GM18505 (cell line): ENCODE measurements around the gene ATF3.

Experiments used
- ATAC-seq: cut with Tn5 transposase; IDR thresholded peaks from one replicate; pipeline ENCODE4 v1.9.1; 2021; ENCODE audit not compliant: unreplicated experiment
- POLR2A ChIP-seq: IDR thresholded peaks from 4 replicates; pipeline ENCODE4 v1.6.1; 2011; ENCODE audit warnings: borderline replicate concordance; ENCODE audit not compliant: insufficient read depth, insufficient read length; ENCODE audit errors: extremely low read depth

Gene ATF3

DNA sequence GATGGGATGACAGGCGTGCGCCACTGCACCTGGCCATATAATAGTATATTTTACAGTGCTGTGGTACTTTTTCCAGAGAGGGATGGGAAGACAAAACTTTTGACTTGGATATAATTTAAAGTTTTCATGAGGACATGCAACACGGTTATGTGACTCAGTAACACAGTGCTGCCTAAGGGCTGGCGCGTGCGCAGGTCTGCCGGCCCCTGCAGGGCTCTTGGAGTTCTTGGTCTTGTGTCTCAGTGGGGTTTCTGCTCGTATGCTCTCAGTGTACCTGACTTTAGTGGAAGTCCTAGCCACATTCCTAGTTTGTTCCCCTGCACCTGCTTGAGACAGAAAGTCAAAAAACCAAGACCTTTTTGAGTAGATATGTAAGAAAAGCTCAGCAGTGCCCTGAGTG, 27.5 kb upstream of the ATF3 start:
- ATAC-seq, result no peak
- TF ChIP-seq POLR2A, result no peak

DNA sequence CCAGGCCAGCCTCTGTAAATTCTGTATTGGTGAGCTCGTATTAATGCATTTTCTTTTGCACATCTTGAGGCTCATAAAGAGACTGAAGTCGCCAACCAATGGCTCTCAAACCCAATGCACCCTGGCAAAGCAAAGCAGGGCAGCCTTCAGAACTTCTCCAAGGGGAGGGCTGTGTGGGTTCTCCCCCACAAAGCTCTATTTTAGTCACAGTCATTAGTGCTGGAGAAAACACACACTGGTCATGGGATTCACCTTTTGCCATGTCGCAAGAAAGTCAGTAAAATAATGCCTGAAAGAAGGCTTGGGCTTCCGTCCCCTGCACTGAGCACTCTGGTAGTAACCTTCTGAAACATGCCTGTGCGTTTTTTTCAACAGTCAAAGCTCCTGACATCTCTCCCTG, 26.3 kb upstream of the ATF3 start:
- no peak for TF ChIP-seq POLR2A
- ATAC-seq, result no peak

DNA sequence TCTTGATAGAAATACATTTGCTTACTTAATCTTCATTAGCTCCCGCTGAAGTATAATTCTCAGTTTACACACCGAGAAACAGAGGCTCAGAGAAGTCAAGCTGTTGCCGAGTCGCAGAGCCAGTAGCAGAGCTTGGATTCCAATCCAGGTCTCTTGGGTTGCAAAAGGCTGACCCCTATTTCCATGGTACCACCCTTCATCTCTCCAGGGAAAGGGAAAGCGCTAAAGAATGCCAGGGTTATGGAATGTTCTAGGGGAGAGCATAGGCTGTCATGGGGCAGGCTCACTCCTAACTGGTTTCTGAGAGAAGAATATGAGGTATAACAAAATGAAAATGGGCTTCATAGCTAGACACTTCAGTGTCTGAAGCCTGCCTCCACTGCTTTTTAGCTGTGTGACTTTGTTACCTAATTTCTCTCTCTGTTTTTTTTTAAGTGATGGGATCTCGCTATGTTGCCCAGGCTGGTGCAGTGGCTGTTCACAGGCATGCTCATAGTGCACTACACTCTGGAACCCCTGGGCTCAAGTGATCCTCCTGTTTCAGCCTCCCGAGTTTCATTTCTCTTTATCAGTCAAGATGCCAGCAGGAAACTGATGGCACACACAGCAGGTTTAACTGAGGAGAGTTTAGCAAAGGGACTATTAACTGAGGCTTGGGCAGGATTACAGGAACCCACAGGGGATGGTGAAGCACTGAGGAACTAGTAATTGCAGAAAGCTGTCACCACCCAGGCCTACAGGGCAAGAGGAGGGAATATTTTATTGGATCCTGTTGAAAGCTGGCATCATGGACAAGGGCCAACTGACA, 25.5 kb upstream of the ATF3 start:
- TF ChIP-seq POLR2A, result no peak
- no peak for ATAC-seq

DNA sequence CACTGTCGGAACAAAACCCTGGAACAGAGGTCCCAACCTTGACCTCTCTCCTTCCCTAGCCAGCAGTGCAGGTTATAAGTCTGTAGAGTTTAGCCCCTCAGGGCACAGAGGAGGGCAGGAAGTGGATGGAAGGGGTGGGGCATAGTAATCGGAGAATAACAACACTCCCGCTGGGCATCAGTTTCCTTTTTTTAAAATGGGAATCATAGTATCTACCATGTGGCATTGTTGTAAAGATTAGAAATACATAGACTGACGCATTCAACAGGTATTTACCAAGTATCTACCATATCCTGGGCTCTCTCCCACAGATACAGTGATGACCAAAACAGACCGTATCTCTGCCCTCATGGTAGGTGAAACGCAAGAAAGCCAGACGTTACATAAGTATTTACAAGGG, 24.9 kb upstream of the ATF3 start:
- no peak for TF ChIP-seq POLR2A
- no peak for ATAC-seq

DNA sequence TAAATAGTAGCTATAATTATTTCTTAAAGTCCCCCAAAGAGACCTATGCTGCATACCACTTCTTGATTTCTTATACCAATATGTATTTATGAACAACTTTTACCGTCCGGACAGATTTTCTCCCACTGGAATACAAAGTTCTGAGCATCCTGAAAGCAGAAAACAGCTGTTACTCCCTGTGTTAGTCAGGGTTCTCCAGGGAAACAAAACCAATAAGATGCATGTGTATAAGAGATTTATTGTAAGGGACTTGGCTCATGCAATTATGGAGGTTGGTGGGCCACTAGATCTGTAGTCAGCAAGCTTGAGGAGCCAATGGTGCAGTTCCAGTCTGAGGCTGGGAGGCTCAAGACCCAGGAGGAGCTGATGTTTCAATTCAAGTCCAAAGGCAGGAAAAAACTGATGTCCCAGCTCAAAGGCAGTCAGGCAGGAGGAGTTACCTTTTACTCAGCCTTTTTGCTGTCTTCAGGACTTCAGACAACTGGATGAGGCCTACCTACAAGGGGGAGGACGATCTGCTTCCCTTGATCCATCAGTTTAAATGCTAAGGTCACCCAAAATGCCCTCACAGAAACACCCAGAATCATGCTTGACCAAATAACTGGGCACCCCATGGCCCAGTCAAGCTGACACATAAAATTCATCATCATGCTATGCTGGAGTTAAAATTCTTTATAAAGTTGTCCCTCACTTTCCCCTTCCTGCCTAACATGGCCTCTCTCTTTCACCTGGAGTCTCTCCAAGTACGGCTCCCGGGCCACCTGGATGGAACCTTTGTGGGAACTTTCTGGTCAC, 24.3 kb upstream of the ATF3 start:
- ATAC-seq, result no peak
- no peak for TF ChIP-seq POLR2A

DNA sequence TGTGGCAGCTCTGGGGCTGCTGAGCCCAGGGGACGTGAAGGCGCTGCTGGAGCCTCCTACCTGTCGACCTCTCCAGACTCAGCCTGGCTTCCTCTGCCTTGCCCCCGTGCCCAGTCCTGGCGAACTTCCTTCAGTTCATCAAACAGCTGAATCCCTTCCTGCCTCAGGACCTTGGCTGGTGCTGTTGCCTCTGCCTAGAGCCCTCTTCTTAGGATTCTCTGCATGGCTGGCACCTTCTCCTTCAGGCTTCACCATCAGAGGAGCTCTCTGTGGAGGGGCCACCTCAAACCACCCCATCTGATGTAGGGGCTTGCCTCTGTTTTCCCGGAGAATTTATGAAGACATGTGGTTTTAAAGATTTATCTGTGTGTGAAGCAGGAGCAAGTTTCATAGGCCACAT, 23.4 kb upstream of the ATF3 start:
- no peak for TF ChIP-seq POLR2A
- no peak for ATAC-seq

DNA sequence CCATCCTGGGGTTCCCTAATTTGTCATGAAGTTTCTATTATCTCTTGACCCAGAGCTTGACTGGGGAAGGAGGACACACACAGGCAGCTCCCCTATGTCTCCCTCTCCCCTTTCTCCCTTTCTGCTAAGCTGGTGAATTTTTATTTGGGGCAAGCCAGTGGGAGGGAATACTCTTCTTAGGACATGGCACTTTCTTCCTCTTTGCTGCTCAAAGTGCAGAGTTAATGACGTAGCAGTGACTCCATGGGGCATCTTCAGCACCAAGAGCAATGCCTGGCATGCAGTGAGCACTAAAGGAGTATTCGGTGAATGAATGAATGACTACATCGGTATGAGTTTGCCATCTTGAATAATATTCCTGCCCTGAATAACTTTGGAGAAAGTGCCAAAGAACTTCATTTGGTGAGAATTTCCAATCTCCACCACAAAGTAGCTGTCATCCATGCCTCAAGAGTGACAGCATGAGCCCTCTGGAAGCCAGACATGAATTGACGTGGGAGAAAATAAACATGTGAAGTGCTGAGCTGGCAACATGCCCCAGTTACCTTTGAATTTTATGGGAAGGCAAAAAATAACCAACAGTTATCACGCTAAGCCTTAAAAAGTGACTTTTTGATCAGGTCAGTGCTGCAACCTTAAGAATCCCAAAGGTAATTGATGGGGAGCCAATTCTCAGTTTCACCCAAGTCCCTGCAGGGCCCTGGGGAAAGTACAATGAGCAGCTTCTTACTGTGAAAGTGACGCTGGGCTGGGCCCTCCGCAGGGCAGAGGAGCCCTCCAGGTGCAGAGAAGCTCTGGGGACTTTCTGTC, 22.1 kb upstream of the ATF3 start:
- no peak for TF ChIP-seq POLR2A
- peak; percentile 88 for ATAC-seq

DNA sequence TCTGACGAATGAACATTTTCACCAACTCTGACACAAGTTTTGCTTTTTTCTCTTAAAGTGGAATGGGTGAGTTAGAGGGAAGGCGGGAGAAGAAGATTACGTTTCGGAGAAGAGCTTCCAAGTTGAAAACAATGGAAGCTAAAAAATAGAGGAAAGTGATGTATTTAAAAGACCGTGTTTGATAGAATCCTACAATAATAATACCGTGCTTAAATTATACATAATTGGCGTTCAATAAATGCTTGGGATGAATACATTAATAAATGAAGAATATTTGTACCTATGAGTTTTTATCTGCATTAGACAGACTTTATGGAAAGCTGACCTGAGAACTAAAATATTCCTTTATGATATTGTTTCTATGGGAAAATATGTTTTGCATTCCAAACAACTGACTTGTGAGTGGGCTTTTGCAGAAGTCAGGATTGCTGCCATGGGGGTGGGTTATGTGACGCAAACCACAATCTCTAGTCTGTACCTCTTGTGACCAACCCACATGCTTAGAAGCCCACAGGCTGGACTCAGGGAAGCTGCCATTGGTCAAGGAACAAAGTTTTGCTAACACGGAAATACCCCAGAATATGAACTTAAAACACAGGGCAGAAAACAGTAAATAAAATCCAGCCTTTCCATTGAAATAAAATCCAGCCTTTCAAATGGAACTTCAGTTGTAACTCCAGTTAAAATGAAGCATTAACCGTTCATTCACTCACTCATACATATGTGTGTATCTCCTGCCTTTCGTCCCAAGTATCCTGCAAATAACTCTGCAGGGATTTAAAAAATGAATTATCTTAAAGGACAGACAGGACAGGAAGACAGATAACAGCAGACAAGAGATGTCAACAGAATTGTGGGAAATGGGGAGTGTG, 21.3 kb upstream of the ATF3 start:
- no peak for ATAC-seq

DNA sequence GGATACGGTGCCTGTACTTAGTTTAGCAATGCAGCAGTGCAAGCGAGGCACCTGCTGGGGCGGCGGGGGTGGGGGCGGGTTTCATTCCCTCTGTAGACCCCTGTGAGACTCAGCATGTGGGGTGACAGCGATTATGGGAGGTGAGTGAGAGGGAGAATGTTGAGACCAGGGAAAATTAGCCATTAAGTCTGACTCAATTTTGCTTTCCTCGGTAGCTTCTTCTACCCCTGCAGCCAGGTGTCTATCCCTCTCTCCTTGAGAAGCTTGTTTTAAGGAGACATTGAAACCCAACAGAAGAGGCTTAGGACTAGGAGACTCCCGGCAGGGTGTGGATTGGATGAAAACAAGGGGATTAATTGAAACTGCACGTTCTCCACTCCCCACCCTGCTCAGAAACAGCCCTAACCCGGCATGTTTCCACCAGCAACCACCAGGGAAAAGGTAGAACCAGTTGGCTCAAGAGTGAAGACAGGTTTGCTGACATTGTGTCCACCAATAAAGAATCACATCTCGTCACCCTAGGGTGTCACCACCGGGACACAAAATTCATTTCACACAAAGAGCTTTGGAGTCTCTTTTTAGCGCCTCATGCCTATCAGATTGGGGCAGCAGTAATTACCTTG, 20.6 kb upstream of the ATF3 start:
- no peak for TF ChIP-seq POLR2A
- no peak for ATAC-seq

More for the DNA sequence above, 21.3 kb upstream of the ATF3 start:
- TF ChIP-seq POLR2A, result no peak

DNA sequence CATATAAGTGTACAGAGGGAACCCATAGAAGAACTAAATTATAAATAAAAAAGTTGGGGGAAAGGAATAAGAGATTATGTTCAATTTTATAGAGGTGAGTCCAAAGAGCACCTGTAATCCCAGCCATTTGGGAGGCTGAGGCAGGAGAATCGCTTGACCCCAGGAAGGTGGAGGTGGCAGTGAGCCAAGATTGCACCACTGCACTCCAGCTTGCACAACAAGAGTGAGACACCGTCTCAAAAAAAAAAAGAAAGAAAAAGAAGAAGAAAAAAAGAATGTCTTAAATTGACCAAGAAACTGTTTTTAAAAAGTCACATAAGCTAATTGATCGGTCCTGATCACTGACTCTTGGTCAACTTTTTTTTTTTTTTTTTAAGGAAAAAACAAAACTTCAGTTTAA, 19.1 kb upstream of the ATF3 start:
- TF ChIP-seq POLR2A, result no peak
- no peak for ATAC-seq

DNA sequence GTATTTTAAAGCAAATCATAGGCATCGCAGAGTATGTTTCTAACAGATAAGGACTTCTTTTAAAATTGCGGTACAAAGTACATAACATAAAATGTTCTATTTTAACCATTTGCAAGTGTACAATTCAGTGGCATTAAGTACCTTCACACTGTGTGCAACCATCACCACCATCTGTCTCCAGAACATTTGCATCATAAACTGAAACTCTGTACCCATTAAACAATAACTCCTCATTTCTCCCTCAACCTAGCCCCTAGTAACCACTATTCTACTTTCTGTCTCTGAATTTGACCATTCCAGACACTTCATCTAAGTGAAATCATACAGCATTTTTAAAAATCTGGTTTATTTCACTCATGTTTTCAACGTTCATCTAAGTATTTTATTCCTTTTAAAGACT, 16.6 kb upstream of the ATF3 start:
- no peak for TF ChIP-seq POLR2A
- no peak for ATAC-seq

DNA sequence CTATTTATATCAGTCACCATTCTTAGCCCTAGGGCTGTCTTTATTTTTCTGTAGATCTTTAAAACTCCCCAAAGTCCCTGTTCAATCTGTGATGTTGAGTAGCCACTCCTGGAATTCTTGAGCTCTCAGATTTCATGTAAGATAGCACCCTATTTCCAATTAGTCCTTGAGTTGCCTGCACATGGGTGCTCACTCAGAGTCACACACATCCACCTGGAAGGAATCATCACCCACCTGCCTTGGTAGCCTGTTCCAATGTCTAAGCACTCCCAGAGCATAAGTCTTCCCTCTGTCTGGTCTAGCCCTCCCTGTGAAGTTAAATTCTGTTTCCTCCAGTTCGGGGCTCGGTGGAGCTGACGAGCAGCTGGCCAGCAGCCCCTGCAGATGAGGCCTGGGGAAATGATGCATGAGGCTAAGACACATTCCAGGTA, 14.7 kb upstream of the ATF3 start:
- no peak for ATAC-seq
- no peak for TF ChIP-seq POLR2A
